NB4 (cell line): ENCODE measurements around the gene CD2BP2.
"Not testable (repeated sequence)": the region's sequence is repeated elsewhere in the genome, so short reads cannot be mapped to it uniquely, and the experiment has no call there.

ENCODE experiments used
- DNase-seq: peaks from one replicate; pipeline ENCODE4 v3.0.0; 2010; ENCODE audit warnings: low read depth
- H3K4me3 ChIP-seq: one replicate; pipeline ENCODE4 v1.5.1; 2011; ENCODE audit warnings: mild to moderate bottlenecking, low read depth, low read length, moderate library complexity
- MYC ChIP-seq: IDR thresholded peaks from 2 replicates; pipeline ENCODE4 v1.6.1; 2011; ENCODE audit warnings: low read depth, low read length
- POLR2A ChIP-seq: IDR thresholded peaks from 2 replicates; pipeline ENCODE4 v1.6.1; 2011; ENCODE audit warnings: mild to moderate bottlenecking; ENCODE audit not compliant: insufficient read length; ENCODE audit errors: extremely low read depth
- TF ChIP-seq, protein P1 (sequence below): IDR thresholded peaks from 2 replicates; pipeline ENCODE4 v1.6.1; 2011; ENCODE audit warnings: low read depth, low read length
- TF ChIP-seq, protein P2 (sequence below): IDR thresholded peaks from one replicate; pipeline ENCODE4 v1.5.1; 2012; ENCODE audit warnings: low read depth, low read length

Gene CD2BP2

GRCh38 chr16:30348929-30349328, 6.2 kb downstream of the CD2BP2 start:
- no peak for DNase-seq
- TF ChIP-seq, protein P1, sequence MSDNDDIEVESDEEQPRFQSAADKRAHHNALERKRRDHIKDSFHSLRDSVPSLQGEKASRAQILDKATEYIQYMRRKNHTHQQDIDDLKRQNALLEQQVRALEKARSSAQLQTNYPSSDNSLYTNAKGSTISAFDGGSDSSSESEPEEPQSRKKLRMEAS: no peak
- TF ChIP-seq, protein P2, sequence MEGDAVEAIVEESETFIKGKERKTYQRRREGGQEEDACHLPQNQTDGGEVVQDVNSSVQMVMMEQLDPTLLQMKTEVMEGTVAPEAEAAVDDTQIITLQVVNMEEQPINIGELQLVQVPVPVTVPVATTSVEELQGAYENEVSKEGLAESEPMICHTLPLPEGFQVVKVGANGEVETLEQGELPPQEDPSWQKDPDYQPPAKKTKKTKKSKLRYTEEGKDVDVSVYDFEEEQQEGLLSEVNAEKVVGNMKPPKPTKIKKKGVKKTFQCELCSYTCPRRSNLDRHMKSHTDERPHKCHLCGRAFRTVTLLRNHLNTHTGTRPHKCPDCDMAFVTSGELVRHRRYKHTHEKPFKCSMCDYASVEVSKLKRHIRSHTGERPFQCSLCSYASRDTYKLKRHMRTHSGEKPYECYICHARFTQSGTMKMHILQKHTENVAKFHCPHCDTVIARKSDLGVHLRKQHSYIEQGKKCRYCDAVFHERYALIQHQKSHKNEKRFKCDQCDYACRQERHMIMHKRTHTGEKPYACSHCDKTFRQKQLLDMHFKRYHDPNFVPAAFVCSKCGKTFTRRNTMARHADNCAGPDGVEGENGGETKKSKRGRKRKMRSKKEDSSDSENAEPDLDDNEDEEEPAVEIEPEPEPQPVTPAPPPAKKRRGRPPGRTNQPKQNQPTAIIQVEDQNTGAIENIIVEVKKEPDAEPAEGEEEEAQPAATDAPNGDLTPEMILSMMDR: no peak
- TF ChIP-seq MYC (no peak), POLR2A (no peak)
- no peak overlapping the region for H3K4me3 ChIP-seq

GRCh38 chr16:30348113-30348512, 7.0 kb downstream of the CD2BP2 start:
- no peak overlapping the region for H3K4me3 ChIP-seq
- TF ChIP-seq POLR2A: no peak
- TF ChIP-seq, protein P1: no peak
- TF ChIP-seq, protein P2: no peak
- no peak for TF ChIP-seq MYC
- no peak for DNase-seq

GRCh38 chr16:30346286-30346685, 8.8 kb downstream of the CD2BP2 start:
- no peak for DNase-seq
- no peak overlapping the region for H3K4me3 ChIP-seq
- TF ChIP-seq MYC (no peak), POLR2A (no peak)
- TF ChIP-seq, protein P1: no peak
- TF ChIP-seq, protein P2: no peak

DNA sequence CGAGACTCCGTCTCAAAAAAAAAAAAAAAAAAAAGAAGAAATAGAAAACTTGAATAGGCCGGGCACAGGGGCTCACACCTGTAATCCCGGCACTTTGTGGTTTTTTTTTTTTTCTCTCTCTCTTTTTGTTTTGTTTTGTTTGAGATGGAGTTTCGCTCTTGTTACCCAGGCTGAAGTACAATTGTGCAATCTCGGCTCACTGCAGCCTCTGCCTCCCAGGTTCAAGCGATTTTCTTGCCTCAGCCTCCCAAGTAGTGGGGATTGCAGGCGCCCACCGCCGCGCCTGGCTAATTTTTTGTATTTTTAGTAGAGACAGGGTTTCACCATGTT, 11.7 kb downstream of the CD2BP2 start:
- H3K4me3 ChIP-seq, DNase-seq: not testable (repeated sequence)

- no peak for DNase-seq
- TF ChIP-seq POLR2A (no peak), MYC (no peak)
- TF ChIP-seq, protein P1: no peak
- TF ChIP-seq, protein P2: no peak
- no peak overlapping the region for H3K4me3 ChIP-seq
Measured at GRCh38 chr16:30342751-30343490, 12.2 kb downstream of the CD2BP2 start.

- DNase-seq, H3K4me3 ChIP-seq: not testable (repeated sequence)
Measured at GRCh38 chr16:30341971-30342370, 13.1 kb downstream of the CD2BP2 start.

GRCh38 chr16:30340621-30341020, 14.5 kb downstream of the CD2BP2 start:
- TF ChIP-seq, protein P2: no peak
- TF ChIP-seq, protein P1: no peak
- TF ChIP-seq POLR2A (no peak), MYC (no peak)
- DNase-seq: no peak
- no peak overlapping the region for H3K4me3 ChIP-seq

DNA sequence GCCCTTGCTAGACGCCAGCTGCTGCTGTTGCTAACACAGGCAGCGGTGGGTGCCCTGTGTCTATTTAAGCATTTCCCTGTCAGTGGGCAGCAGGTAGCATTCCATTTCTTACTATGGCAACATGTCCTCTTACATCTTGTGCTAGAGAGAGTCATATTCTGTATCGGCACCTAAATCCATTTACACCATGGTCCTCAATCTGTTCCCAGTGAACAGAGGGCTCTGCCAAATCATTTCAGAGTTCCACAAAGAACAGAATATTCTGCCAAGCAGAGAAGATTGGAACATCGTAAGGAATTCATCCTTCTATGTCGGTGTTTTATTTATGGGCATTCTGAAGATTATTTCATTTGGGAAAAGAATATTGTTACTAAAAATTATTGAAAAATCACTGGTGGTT, 16.4 kb downstream of the CD2BP2 start:
- DNase-seq, H3K4me3 ChIP-seq: not testable (repeated sequence)

- DNase-seq: not testable (repeated sequence)
Measured at GRCh38 chr16:30337964-30338357, 17.1 kb downstream of the CD2BP2 start.

More at GRCh38 chr16:30337964-30338357, 17.1 kb downstream of the CD2BP2 start:
- not testable (repeated sequence) for H3K4me3 ChIP-seq
